NCI-H1694 (cell line): Measurements from ENCODE around the gene DPYD.

Experiments
- DNase-seq: peaks from one replicate; lab custom pipeline; 2025; lab: John Stamatoyannopoulos, UW

The DPYD gene

DNA sequence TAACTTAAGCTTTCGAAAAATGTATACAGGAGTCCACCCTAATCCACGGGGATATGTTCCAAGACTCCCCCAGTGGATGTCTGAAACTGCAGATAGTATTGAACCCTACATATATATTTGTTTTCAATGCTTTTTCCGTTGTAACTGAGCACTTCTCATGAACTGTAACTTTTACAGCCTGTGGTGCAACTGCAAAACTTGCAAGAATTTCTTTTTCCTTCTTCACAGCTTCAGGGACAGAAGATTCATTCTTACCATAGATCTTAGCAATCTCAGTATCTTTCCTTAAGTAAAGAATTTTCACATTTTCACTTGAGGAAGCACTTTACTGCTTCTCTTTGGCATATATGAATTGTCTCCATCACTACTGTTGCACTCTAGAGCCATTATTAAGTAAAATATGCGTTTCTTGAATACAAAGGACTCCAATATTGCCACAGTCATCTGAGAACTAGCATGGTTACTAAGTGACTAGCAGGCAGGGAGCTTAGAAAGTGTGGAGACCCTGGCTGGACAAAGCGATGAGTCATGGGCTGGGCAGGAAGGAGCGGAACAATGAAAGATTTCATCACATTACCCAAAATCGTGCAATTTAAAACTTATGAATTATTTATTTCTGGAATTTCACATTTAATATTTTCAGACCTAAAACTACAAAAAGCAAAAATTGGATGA is 14.1 kb downstream of the DPYD start:
- no peak for DNase-seq

DNA sequence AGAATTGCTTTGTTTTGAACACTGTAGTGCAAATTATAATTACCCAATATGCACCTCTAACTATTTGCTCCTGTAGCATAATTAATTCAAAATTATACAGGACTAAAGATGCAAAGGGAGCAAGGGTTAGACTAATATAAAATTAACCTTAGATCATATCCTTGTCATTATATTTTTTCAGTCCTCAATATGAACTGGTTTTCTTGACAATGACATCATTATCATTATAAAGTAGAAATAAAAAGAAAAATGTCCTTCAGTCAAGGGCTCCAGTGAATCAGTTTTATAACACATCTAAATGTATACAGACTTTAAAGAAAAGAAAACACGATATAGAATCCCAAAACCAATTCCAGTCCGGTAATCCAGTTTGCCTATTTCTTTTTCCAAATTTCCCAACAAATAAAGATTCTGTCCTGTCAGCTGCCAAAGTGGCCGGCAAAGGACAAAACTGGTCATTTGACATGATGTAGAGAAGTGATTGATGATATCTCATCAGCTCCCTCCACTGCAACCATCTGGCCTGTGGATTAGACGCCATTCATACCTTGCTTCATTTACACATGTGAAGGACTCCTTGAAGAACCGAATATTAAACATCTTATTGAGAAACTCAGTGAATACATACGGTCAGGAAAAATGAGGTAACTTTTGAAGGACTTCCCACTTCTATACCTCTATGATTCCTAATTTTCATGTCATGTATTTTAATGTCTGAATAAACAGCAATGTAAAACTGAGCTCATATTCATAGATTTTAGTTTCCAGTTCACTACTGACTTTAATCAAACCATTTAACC is 15.5 kb downstream of the DPYD start:
- DNase-seq, result no peak

DNA sequence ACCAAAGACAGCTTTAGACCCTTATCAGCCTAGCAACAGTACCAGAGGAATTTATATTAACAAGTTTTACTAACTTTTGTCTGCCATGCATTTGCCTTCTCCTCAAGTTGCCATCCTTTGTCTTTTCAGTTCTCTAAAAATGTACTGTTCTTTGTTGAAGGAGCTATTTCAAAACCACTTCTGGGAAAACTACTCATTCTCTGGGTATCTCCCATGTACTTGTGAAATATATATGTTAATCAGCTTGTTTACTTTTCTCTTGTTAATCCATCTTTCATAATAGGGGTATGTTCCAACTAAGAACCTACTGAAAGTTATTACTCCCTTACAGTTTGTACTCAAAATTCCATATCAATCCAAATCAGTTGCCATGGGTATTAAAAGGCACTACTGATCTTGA is 16.3 kb downstream of the DPYD start:
- DNase-seq, result no peak

DNA sequence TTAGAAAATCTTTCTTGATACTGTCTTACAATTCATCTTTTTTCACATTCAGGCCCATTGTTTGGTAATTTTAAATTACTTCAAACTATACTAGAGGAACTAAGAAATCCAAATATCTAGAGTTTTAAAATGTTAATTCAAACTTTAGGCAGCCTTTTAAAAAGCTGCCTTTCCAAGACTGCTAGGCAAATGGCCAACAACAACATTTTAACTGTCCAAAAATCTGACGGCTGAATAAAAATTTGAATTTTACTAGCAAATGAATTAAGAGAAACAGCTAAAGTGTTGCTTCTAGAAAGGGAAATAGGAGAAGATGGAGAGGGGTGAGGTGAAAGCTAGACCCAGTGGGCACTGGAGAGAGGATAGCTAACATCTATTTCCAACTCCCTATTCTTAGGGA is 17.2 kb downstream of the DPYD start:
- no peak for DNase-seq

DNA sequence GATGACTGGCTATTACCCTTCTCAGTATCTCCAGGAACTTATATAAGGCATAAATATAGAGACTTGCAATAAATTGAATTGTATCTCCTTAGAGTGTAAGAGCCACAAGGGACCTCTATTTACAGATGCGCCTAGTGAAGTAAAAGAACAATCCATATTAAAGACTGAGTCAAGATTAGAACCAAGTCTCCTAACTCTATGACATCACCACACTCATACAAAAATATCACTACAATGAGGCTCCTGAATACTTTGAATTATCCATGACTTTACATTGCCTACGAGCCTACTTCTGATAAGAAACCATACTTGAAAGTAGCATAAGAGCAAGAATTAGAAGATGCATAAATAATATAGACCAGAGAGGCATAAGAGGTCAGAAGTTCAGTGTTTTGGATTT is 18.8 kb downstream of the DPYD start:
- DNase-seq, result no peak

DNA sequence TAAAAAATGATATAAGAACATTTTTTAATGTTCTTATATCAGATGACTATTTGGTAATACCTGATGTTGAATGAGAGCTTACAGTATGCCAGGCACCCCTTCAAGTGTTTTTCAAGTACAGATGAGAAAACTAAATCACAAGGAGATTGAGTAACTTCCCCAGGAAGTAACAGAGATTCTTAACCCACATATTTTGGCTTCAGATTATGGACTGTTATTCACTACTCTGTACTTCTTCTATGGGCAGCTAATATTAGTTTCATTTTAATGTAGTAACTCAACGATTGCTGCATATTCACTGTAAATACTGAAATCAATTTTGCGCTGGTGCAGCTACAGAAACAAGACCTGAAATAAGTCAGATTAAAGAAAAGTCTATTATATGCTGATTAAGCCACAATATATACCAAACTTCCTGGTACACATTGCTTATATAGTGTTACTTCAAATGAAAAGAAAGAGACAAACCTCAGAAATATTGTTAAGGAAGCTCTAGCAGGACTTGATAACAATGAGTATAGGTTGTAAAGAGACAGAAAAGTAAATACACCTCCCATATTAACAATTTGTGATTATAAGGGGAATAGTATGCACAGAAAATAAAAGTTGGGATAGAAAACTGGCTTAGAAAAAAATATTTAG is 19.7 kb downstream of the DPYD start:
- no peak for DNase-seq

DNA sequence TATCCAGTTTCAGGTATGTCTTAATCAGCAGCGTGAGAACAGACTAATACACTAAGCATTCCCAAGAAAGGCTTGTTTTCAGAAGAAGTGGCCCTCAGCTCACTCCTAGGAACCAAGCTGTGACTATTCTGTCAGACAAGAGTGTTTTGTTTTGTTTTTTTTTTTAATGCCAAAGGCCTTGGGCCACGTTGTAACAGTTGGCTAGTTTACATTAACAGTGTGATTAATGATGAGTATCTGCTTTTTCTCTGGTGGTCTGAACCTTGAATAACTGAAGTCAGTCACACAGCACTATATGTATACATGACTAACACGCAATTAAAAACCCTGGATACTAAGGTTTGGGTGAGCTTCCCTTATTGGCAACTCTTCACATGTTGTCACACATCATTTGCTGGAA is 21.9 kb downstream of the DPYD start:
- no peak for DNase-seq

DNA sequence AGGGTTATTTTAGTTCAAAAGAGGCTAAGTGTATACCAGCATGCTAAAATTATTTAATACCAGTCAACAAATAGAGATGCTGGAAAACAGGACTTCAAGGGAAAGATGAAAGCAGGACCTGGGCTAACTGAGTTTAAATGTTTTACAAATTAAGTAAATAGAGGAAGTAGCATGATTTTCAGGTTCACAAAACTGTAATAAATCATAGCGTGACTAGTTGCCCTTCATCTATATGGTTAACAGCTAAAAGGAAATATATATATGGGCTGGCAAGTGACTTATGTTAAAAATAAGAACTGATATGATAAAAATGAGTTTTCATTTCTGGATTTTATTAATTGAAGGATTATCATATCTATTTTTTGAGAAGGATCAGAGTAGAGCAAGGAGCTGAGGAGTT is 25.6 kb downstream of the DPYD start:
- DNase-seq, result no peak

DNA sequence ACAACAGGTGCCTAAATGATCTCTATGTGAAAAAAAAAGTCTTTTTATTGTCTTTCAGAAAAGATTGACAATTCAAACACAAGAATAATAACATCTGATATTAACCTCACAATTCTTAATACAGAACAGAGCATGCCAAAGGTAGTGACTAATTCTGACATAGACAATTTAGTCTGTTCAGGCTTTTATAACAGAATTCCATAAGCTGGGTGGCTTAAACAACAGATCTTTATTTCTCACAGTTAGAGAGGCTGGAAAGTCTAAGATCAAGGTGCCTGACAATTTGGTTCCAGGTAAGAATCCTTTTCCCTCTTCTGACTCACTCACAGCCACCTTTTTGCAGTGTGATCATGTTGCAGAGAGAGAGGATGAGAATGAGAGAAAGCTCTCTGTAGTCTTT is 27.0 kb downstream of the DPYD start:
- no peak for DNase-seq

DNA sequence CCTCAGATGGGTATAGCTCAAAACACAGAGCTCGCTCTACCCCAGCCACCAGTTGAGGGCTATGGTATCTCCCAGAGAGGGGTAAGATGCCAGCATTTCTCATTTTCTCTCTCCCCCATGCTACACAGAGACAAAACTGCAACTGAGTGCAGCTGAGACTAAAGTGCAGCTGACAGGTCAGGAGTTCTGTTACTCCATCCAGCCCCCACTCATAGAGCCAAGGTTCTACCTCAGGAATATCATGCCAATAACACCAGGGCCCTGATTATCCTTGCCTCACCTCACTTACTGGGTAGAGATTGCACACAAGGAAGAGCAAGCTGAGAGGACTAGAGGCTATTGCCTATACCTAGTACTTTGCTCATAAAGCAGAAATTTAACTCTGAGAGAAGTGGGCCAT is 34.6 kb downstream of the DPYD start:
- DNase-seq, result no peak

DNA sequence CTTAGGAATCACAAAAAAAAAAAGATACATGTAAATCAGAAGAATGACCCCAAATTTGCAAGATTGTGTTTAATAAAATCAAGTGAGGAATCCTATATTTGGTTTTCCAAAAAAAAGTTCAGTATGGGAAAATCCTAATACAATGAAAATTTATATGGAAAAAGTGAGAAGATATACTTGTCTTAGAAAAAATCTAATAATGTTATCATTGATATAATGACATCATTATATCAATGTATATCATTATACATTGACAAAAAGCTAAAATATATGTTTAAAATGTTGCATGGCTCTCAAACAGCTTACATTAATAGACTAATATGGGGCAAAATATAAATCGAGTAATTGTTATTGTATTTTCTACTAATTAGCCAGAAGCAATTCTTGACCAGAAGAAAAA is 37.0 kb downstream of the DPYD start:
- DNase-seq, result no peak

DNA sequence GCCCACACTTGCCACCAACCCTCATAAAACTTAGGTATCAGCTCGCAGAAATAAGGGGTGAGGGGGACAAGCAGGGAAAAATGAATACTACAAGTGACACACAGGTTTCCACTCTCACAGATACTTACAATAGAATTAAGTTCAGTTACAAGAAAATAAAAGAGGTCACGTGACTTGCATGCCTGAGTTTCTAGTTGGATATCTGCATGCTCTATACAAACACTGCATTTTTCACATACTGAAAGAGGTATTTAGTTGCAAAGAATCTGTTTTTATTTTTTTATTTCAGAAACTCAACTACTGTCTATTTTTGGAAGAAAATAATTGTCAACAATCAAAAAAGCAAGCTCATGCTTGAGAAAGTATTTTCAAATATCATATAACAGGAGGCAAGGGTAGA is 43.5 kb downstream of the DPYD start:
- no peak for DNase-seq

DNA sequence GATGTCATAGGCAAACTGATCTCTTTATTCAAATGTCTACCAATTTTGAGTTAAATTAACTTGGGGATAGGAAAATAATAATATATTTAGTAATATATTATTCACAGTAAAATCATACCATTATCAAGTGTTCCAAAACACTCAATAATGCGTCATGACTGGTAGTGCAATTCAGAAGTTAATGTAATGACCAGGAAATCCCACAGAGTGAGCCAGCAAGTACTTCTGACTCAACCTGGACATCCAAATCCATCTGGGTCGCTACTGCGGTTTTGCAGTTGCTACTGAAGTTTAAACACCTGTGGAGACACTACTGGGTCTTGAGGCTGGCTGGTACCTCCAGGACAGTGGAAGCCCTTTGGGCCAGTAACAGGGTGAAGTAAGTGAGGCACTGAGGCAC is 44.8 kb downstream of the DPYD start:
- no peak for DNase-seq

DNA sequence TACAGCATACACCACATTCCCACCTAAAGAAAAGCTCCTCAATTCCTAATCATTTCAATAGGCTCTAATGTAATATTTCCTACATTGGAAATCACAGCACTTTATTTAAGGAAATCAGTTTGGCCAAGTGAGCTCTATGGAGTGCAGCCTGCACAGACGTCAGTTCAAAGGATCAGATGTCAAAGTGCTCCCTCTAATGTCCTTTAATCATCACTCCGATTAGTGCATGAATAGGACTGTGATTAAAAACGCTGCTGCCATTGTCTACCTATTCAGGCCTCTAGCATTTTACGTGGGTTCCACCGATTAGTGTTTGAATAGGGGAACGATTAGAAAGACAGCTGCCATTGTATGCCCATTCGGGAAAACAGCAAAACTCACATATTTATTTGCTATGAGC is 50.2 kb downstream of the DPYD start:
- no peak for DNase-seq

DNA sequence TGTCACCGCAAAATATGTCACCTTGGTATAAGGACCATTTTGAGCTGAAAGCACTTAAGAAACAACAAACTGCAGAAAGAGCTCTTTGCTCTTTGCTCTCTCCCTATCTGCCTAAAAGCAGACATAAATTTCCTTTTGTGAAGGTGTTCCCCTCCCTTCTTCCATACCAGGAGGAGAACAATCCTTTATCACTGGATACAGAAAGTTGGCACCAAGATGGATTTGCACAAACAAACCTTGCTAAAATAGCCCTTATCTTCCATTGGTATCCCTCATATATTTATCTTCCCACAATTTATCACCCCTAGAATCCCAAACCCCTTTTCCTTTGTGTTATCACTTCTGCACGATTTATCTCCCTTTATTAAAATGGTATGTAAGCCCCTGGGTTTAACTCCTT is 51.4 kb downstream of the DPYD start:
- no peak for DNase-seq

DNA sequence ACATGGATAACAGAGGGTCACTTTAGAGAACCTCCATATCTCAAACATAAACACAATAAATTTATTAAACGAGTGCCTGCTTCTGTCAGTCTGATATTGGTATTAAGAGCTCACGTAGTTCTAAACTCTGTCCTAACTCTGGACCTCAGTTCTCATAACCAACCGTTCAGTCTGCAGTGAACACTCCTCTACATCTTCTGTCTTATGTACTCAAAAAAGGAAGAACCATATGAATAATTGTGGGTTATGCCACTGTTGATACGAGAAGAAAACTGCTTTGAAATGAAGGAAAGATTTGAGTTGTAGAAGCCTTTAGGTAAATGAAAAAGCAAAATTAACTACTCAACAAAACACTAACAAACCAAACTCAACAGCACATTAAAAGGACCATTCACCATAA is 53.7 kb downstream of the DPYD start:
- no peak for DNase-seq

DNA sequence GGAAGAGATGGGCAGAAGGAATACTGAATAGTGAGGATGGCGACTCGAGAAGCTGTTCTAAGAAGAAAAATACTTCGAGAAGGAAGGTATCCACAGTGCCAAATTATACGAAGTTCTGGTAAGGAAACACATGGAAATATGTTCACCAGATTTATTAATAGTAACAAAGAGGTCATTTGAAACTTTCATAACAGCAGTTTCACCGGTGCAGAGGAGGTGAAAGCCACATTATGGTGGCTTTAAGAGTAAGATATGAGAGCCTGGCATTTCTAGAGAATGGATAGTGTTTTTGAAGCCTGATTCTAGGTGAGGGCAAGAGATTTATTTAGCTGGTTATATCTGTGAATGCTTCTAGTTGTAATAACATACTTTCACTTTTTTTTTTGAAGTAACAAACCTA is 56.2 kb downstream of the DPYD start:
- no peak for DNase-seq

DNA sequence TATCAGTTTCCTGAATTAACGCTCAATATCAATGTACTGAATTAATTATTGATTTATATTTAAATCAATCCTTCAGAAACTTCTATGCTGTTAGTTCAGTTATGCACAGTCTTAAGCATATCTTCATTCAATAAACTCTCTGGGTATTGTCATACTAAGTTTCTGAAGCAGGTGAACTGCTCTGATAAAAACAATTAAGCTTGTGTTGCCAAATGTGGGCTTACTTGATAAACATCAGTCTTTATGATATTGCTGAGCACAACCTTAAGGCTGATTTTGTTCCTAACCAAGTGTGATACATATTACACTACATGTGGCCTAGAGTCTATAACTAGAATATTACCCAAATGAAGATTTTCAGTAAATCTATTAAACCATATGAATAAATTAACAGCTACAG is 67.6 kb downstream of the DPYD start:
- DNase-seq, result no peak

DNA sequence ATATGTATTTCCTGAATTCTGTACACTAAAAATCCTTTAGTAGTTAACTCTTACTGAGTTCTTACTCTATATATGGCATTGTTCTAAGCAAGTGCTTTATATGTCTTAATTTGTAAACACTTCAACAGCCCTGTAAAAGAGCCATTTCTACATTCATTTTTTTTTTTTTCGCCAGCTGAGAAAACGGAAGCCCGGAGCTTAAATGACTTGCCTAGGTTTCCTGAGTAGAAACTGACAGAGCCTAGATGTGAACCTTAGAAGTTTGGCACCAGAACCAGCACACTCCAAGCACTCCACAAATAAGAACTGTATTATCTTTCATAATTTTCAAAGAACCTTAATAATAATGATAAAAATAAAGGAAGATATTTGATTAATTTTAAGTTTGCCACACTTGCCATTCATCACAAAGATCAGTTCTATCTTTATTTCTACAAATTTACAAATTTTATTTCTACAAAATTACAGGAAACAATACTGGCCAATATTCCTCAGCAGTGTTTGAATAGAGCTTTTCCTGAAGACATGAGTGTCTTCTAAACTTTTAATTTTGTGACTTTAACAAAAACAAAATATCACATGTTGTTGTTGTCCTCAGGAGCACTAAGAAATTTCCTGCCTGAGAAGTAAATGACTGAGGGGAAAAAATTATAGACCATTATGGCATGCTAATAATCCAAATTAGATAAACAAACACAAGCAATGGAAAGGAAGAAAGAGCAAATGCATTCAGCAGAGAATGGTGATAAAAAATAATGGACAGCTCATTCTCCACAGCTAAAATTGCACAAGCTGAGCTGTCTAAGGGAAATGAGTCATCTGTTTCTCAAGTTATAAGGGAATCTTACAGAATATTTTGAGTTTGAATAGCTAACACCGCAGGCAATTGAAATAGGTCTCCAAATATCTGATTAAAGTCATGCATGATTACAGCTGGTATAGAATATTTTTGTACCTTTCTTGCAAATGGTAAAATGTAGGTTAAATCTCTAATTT is 71.2 kb downstream of the DPYD start:
- no peak for DNase-seq

DNA sequence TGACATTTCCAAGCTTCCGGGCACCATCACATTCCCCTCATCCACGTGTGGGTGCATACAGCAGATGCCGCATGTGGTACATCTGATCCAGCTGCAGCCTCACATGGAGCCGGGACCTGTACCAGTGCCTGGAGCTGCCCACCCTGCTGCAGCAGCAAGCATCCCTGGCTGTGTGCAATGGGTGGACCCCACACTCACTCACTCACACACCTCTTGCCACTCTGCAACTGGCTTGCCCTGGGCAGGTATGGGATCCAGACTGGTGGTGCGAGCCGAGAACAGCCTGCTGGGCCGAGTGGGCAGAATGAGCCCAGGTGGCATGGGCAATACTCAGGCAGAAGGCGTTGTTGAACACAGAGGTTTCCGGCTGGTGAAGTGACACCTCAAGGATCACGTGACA is 75.0 kb downstream of the DPYD start:
- no peak for DNase-seq

DNA sequence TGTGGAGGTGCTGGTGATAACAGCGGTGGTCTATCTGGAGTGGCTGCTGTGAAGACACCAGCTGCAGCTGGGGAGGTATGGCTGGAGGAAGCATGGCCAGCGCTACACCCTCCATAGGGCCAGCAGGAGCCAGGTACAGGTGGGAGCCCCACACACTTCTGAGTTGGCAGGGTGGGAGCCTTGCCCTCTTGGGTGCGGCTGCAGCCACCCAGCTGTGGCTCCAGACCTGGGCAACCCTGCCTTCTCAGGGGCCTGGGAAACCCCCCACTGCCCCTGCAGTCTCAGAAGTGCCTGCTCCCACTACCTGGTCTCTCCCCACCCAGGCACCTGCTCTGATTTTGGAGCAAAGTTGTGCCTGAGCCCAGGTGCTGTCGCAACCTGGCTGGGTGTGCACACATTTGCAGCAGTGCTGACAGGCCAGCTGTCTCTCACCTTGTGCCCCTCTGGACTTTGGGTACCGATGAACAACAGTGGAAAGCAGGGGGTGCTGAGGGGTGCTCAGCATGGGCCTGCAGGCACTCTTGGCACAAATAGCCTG is 76.2 kb downstream of the DPYD start:
- DNase-seq, result no peak

DNA sequence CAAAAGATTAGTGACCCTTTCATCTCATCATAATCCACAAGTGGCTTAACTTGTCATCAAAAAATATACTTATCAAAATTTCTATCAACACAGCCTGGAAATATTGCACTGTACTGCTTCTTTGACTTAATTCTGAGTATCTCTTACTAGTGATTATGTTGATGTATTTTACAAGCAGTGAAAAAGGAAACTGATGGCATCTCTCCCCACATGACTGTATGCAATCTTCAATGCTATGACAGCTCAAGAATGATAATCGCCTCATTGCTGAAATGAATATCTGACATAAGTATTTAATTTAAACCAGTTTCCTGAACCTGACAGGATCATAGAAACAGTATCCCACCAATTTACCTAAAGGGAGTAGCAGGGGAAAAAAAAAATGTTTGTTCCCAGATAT is 79.5 kb downstream of the DPYD start:
- DNase-seq, result no peak
